PC-3 (cell line): ENCODE measurements around the gene ZC3H12C. TPM values are rescaled to one million over a fixed set of nuclear protein-coding genes. Genes with fewer than 3 reads are reported as not detected.
A peak's percentile ranks its signal among the peaks of the same experiment; 100 is the strongest.

Source experiments
- ATAC-seq: fragments of 200-7000 bp; cut with Tn5 transposase; 2 replicates; pipeline ENCODE4 v1.9.1; 2020; ENCODE audit warnings: mild to moderate bottlenecking, moderate library complexity
- BruUV-seq: library from RNA; stranded (reverse); fragments of 400-500 nt; replicated peaks from 2 replicates; lab custom pipeline; 2021; lab: Mats Ljungman, UMichigan
- CTCF ChIA-PET: fragments of 300-600 bp; sonication (Branson Sonifier 250); formaldehyde crosslinking; loops from one replicate; lab custom pipeline; 2022; ENCODE audit warnings: antibody characterized with exemption; lab: Charles Lee
- POLR2A ChIA-PET: fragments of 300-600 bp; sonication (Branson Sonifier 250); formaldehyde crosslinking; loops from one replicate; lab custom pipeline; 2022; ENCODE audit warnings: antibody characterized with exemption; ENCODE audit not compliant: unreplicated experiment; lab: Charles Lee
- DNase-seq: peaks from one replicate; pipeline ENCODE4 v3.0.0-alpha.2; 2015
- H2AFZ ChIP-seq: fragments of 300-600 bp; sonication (generic); 2 replicates; pipeline ENCODE4 v1.6.0; 2016; ENCODE audit warnings: antibody characterized with exemption, low read length
- H3F3A ChIP-seq: fragments of 300-600 bp; sonication (generic); one replicate; pipeline ENCODE4 v1.6.0; 2017; ENCODE audit warnings: antibody characterized with exemption, low read length, control low read depth, mild to moderate bottlenecking; ENCODE audit not compliant: unreplicated experiment
- H3K27ac ChIP-seq: fragments of 300-600 bp; sonication (generic); 2 replicates; pipeline ENCODE4 v1.5.1; 2016; ENCODE audit warnings: mild to moderate bottlenecking, low read length
- H3K27me3 ChIP-seq: fragments of 300-600 bp; sonication (generic); 2 replicates; pipeline ENCODE4 v1.6.1; 2016; ENCODE audit warnings: low read length, mixed read lengths
- H3K36me3 ChIP-seq: fragments of 300-600 bp; sonication (generic); 2 replicates; pipeline ENCODE4 v1.6.1; 2016; ENCODE audit warnings: low read depth, mixed run types, low read length, mixed read lengths
- H3K4me1 ChIP-seq: fragments of 300-600 bp; sonication (generic); 2 replicates; pipeline ENCODE4 v1.5.1; 2016; ENCODE audit warnings: low read length; ENCODE audit not compliant: insufficient read depth
- H3K4me2 ChIP-seq: fragments of 300-600 bp; sonication (generic); 2 replicates; pipeline ENCODE4 v1.6.0; 2016; ENCODE audit warnings: low read length
- H3K4me3 ChIP-seq: fragments of 300-600 bp; sonication (generic); 2 replicates; pipeline ENCODE4 v1.5.1; 2016; ENCODE audit warnings: mild to moderate bottlenecking, low read length, mixed read lengths
- H3K79me2 ChIP-seq: fragments of 300-600 bp; sonication (generic); 2 replicates; pipeline ENCODE4 v1.6.1; 2017; ENCODE audit warnings: low read length, mixed read lengths
- H3K9ac ChIP-seq: fragments of 300-600 bp; sonication (generic); 2 replicates; pipeline ENCODE4 v1.6.0; 2016; ENCODE audit warnings: mild to moderate bottlenecking, low read length
- H3K9me2 ChIP-seq: fragments of 300-600 bp; sonication (generic); replicated peaks from 2 replicates; pipeline ENCODE4 v1.6.1; 2016; ENCODE audit warnings: mixed run types, low read length, mixed read lengths
- H3K9me3 ChIP-seq: fragments of 300-600 bp; sonication (generic); 2 replicates; pipeline ENCODE4 v1.6.1; 2016; ENCODE audit warnings: low read length, mixed read lengths
- H4K20me1 ChIP-seq: fragments of 300-600 bp; sonication (generic); 2 replicates; pipeline ENCODE4 v1.6.1; 2016; ENCODE audit warnings: low read length, mixed read lengths
- CTCF ChIP-seq: fragments of 300-600 bp; sonication (generic); conservative IDR thresholded peaks from 2 replicates; pipeline ENCODE4 v1.5.1; 2017; ENCODE audit warnings: antibody characterized with exemption, low read depth, mild to moderate bottlenecking, low read length
- EZH2 ChIP-seq: fragments of 300-600 bp; sonication (generic); IDR thresholded peaks from one replicate; pipeline ENCODE4 v1.6.1; 2017; ENCODE audit warnings: antibody characterized with exemption, mild to moderate bottlenecking, low read length; ENCODE audit not compliant: unreplicated experiment
- EZH2phosphoT487 ChIP-seq: fragments of 300-600 bp; sonication (generic); IDR thresholded peaks from 2 replicates; pipeline ENCODE4 v1.6.1; 2018; ENCODE audit warnings: mild to moderate bottlenecking, antibody characterized with exemption, low read length, borderline replicate concordance
- intact Hi-C: fragments of 100-400 bp; cut with micrococcal nuclease; formaldehyde crosslinking; loops from 2 replicates; pipeline ENCODE4 v1.9.0; 2023
- total RNA-seq: library from RNA; depleted of rRNA; stranded (reverse); fragments of >200 nt; gene quantifications from 2 replicates; pipeline ENCODE4 v1.2.3, GENCODE V29; 2014

Gene ZC3H12C
- total RNA-seq, 1 experiment from 2014 or later: 30.7 TPM

GRCh38 chr11:110075847-110076208 lies 17.4 kb upstream of the ZC3H12C start:
- no peaks in the 10 kb centered on the region for H3K27me3 ChIP-seq
- POLR2A ChIA-PET: no interaction called here
- CTCF ChIA-PET: no interaction called here
- peak overlapping the region; percentile 43 for H3K4me3 ChIP-seq
- no peak for TF ChIP-seq CTCF
- TF ChIP-seq EZH2: no peak
- no peak for TF ChIP-seq EZH2phosphoT487
- H3K4me2 ChIP-seq: peak overlapping the region; percentile 70
- H3K79me2 ChIP-seq: no peaks in the 10 kb centered on the region
- no peaks in the 10 kb centered on the region for H3K9me2 ChIP-seq
- peaks cover 12% of the 10 kb centered on the region for H3F3A ChIP-seq
- H3K9me3 ChIP-seq: peaks cover 7% of the 10 kb centered on the region
- TSS peak; percentile 78 for BruUV-seq
- ATAC-seq (no peak), DNase-seq (no peak)
- no peak overlapping the region for H2AFZ ChIP-seq
- H3K36me3 ChIP-seq: peaks cover 5% of the 10 kb centered on the region
- H3K4me1 ChIP-seq: peaks cover 42% of the 10 kb centered on the region
- intact Hi-C loops: loop anchor here (1.0 to 5.0 kb wide), 3 partner anchors 16 to 356 kb away; no protein-coding TSS in a partner anchor
- peak overlapping the region; percentile 81 for H3K9ac ChIP-seq
- no peaks in the 10 kb centered on the region for H4K20me1 ChIP-seq
- peak overlapping the region; percentile 95 for H3K27ac ChIP-seq

- peak overlapping the region; percentile 43 for H3K4me3 ChIP-seq
- CTCF ChIA-PET: interaction anchor here (0.6 to 1.9 kb wide), 3 partner anchors 16 to 135 kb away, joined by 3 to 9 read pairs (median 4); partner anchors contain the start of gene ZC3H12C
Observed at GRCh38 chr11:110076371-110076965, 16.7 kb upstream of the ZC3H12C start.

More at GRCh38 chr11:110076371-110076965, 16.7 kb upstream of the ZC3H12C start:
- POLR2A ChIA-PET: interaction anchor here (2.6 kb wide), 1 partner anchor 16 kb away, joined by 41 read pairs; no protein-coding TSS in a partner anchor
- Histone ChIP-seq H3K27ac (peak overlapping the region; percentile 95), H3K9ac (peak overlapping the region; percentile 81), H3K36me3 (peaks cover 5% of the 10 kb centered on the region), H3K4me1 (peaks cover 36% of the 10 kb centered on the region), H2AFZ (no peak overlapping the region), H3K9me3 (peaks cover 7% of the 10 kb centered on the region), H3K27me3 (no peaks in the 10 kb centered on the region), H4K20me1 (no peaks in the 10 kb centered on the region), H3K79me2 (no peaks in the 10 kb centered on the region), H3K9me2 (no peaks in the 10 kb centered on the region), H3F3A (peaks cover 12% of the 10 kb centered on the region), H3K4me2 (peak overlapping the region; percentile 77)
- BruUV-seq: no TSS peak
- TF ChIP-seq CTCF (no peak), EZH2phosphoT487 (no peak), EZH2 (no peak)
- ATAC-seq (peak; percentile 82), DNase-seq (peak; percentile 99)
- intact Hi-C loops: loop anchor here (1.0 to 5.0 kb wide), 3 partner anchors 16 to 356 kb away; no protein-coding TSS in a partner anchor
